GM23248 (cell line): ENCODE data around the gene SPDEF. TPM values are rescaled to one million over a fixed set of nuclear protein-coding genes. Genes with fewer than 3 reads are reported as not detected.
A peak's percentile ranks its signal among the peaks of the same experiment; 100 is the strongest.

Experiments used
- DNase-seq: peaks from one replicate; pipeline ENCODE4 v3.0.0-alpha.2; 2015
- H2AFZ ChIP-seq: fragments of 200-600 bp; sonication (generic); 2 replicates; pipeline ENCODE4 v1.6.1; 2016; ENCODE audit warnings: antibody characterized with exemption
- H3F3A ChIP-seq: fragments of 200-600 bp; sonication (generic); 2 replicates; pipeline ENCODE4 v1.6.1; 2016; ENCODE audit warnings: mild to moderate bottlenecking, antibody characterized with exemption, mixed run types; ENCODE audit not compliant: insufficient read depth
- H3K27ac ChIP-seq: fragments of 200-600 bp; sonication (generic); 2 replicates; pipeline ENCODE4 v1.5.1; 2016; ENCODE audit warnings: mild to moderate bottlenecking
- H3K27me3 ChIP-seq: fragments of 200-600 bp; sonication (generic); replicated peaks from 2 replicates; pipeline ENCODE4 v1.6.1; 2016; ENCODE audit warnings: mild to moderate bottlenecking; ENCODE audit not compliant: insufficient read depth
- H3K36me3 ChIP-seq: fragments of 200-600 bp; sonication (generic); 2 replicates; pipeline ENCODE4 v1.6.1; 2016; ENCODE audit warnings: low read depth, mild to moderate bottlenecking
- H3K4me1 ChIP-seq: fragments of 200-600 bp; sonication (generic); 2 replicates; pipeline ENCODE4 v1.6.1; 2016; ENCODE audit warnings: mild to moderate bottlenecking; ENCODE audit not compliant: insufficient read depth
- H3K4me2 ChIP-seq: fragments of 200-600 bp; sonication (generic); one replicate; pipeline ENCODE4 v1.6.1; 2016; ENCODE audit warnings: mild to moderate bottlenecking; ENCODE audit not compliant: unreplicated experiment
- H3K4me3 ChIP-seq: fragments of 200-600 bp; sonication (generic); 2 replicates; pipeline ENCODE4 v1.5.1; 2016; ENCODE audit warnings: mild to moderate bottlenecking
- H3K79me2 ChIP-seq: fragments of 200-600 bp; sonication (generic); 2 replicates; pipeline ENCODE4 v1.6.1; 2016; ENCODE audit warnings: mild to moderate bottlenecking; ENCODE audit not compliant: insufficient read depth
- H3K9ac ChIP-seq: fragments of 200-600 bp; sonication (generic); 2 replicates; pipeline ENCODE4 v1.6.1; 2016; ENCODE audit warnings: mild to moderate bottlenecking
- H3K9me2 ChIP-seq: fragments of 200-600 bp; sonication (generic); 2 replicates; pipeline ENCODE4 v1.6.1; 2016; ENCODE audit warnings: mixed run types, mild to moderate bottlenecking, moderate library complexity; ENCODE audit not compliant: insufficient read depth
- H3K9me3 ChIP-seq: fragments of 200-600 bp; sonication (generic); one replicate; pipeline ENCODE4 v1.6.1; 2017; ENCODE audit warnings: low read depth
- H4K20me1 ChIP-seq: fragments of 200-600 bp; sonication (generic); 2 replicates; pipeline ENCODE4 v1.6.0; 2016; ENCODE audit not compliant: insufficient read depth
- EZH2 ChIP-seq: fragments of 200-600 bp; sonication (generic); IDR thresholded peaks from 2 replicates; pipeline ENCODE4 v1.6.1; 2018; ENCODE audit warnings: antibody characterized with exemption, mild to moderate bottlenecking; ENCODE audit not compliant: insufficient read depth, poor library complexity, severe bottlenecking
- EZH2phosphoT487 ChIP-seq: fragments of 200-600 bp; sonication (generic); IDR thresholded peaks from 2 replicates; pipeline ENCODE4 v1.6.1; 2018; ENCODE audit warnings: antibody characterized with exemption, moderate library complexity, mild to moderate bottlenecking, low read depth; ENCODE audit not compliant: insufficient read depth
- WGBS, 2 experiments: methylation state at CpG; one replicate each; pipeline ENCODE4 v1.1.6; 2015 to 2017; ENCODE audit warnings: low lambda C conversion rate in 2 of 2, low coverage in 1 of 2; ENCODE audit errors: missing lambda C conversion rate in 2 of 2; 5-methylcytosine and 5-hydroxymethylcytosine counted together
- in situ Hi-C: fragments of 300-500 bp; cut with MboI; formaldehyde crosslinking; loops from 2 replicates; pipeline ENCODE4 v1.15.0; 2020
- polyA plus RNA-seq: library from polyadenylated mRNA; unstranded; fragments of >200 nt; fragmentation: Nextera tagmentation; extraction: Ambion mirVana; gene quantifications from 2 replicates; pipeline ENCODE4 v1.2.1, GENCODE V29; 2016
- total RNA-seq: library from RNA; depleted of rRNA; stranded (reverse); fragments of >200 nt; shearing (Covaris generic); gene quantifications from 2 replicates; pipeline ENCODE4 v1.2.3, GENCODE V29; 2014

Gene SPDEF
- total and polyA plus RNA-seq, 2 experiments from 2014 or later, result not detected

- Histone ChIP-seq H3K9me2 (no peaks in the 10 kb centered on the region), H3K27me3 (no peaks in the 10 kb centered on the region), H3K9ac (no peak overlapping the region), H3K27ac (no peak overlapping the region), H3K4me1 (peaks cover 5% of the 10 kb centered on the region; the same call in 1 of the 2 replicates), H3K79me2 (no peaks in the 10 kb centered on the region), H4K20me1 (no peaks in the 10 kb centered on the region), H3K4me3 (no peak overlapping the region), H3K9me3 (no peaks in the 10 kb centered on the region), H3K36me3 (no peaks in the 10 kb centered on the region), H3K4me2 (no peak overlapping the region), H2AFZ (no peak overlapping the region), H3F3A (no peaks in the 10 kb centered on the region)
- DNase-seq, result no peak
- in situ Hi-C loops, result no loop called here
- WGBS, 2 experiments, result 76 to 80% methylated on average over 12 of the region's 12 CpGs
- TF ChIP-seq EZH2 (no peak), EZH2phosphoT487 (no peak)
Measured at GRCh38 chr6:34527751-34528670, 28.1 kb downstream of the SPDEF start.

DNA sequence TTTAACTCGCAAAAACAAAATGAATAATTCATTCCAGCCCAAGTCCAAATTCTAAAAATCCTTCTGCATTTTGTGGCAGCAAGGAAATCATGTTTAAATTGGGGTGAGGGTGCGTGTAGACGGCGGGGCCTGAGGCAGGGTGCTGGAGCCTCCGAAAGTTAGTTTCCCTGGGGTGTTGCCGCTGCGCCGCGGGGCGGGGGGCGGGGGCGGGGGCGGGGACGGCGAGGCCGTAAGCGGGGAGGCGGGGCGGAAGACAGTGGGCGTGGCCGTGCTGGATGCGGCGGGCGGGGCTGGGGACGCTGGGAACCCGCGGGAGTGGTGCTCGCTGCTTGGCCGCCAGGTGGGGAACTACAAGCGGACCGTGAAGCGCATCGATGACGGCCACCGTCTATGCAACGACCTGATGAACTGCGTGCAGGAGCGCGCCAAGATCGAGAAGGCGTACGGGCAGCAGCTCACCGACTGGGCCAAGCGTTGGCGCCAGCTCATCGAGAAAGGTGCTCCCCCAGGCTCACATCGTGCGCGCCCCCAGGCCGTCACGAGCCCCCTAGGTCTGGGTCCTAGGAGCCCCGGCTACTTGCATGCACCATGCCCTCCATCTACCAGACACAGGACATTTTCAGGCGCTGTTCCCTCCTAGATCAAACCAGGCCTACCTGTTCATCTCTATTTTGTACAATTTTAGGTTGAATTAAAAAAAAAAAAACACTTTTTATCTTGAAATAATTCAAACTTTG, 29.0 kb downstream of the SPDEF start:
- H3K27me3 ChIP-seq, result no peaks in the 10 kb centered on the region
- H3K27ac ChIP-seq, result no peak overlapping the region
- peak overlapping the region; percentile 81 for H3K4me2 ChIP-seq
- peak overlapping the region; percentile 93 for H2AFZ ChIP-seq
- H3K4me3 ChIP-seq, result peak overlapping the region; percentile 55
- H3K9me2 ChIP-seq, result no peaks in the 10 kb centered on the region
- TF ChIP-seq EZH2phosphoT487 (no peak), EZH2 (no peak)
- DNase-seq, result peak; percentile 96
- WGBS, 2 experiments, result 7 to 11% methylated on average over 30 to 51 of the region's 53 CpGs
- in situ Hi-C loops, result no loop called here
- peaks cover 5% of the 10 kb centered on the region; the same call in 1 of the 2 replicates for H3K4me1 ChIP-seq
- no peaks in the 10 kb centered on the region for H3K79me2 ChIP-seq
- H3K9me3 ChIP-seq, result no peaks in the 10 kb centered on the region
- H3K9ac ChIP-seq, result peak overlapping the region; percentile 76
- no peaks in the 10 kb centered on the region for H3K36me3 ChIP-seq
- no peaks in the 10 kb centered on the region for H4K20me1 ChIP-seq
- no peaks in the 10 kb centered on the region for H3F3A ChIP-seq

DNA sequence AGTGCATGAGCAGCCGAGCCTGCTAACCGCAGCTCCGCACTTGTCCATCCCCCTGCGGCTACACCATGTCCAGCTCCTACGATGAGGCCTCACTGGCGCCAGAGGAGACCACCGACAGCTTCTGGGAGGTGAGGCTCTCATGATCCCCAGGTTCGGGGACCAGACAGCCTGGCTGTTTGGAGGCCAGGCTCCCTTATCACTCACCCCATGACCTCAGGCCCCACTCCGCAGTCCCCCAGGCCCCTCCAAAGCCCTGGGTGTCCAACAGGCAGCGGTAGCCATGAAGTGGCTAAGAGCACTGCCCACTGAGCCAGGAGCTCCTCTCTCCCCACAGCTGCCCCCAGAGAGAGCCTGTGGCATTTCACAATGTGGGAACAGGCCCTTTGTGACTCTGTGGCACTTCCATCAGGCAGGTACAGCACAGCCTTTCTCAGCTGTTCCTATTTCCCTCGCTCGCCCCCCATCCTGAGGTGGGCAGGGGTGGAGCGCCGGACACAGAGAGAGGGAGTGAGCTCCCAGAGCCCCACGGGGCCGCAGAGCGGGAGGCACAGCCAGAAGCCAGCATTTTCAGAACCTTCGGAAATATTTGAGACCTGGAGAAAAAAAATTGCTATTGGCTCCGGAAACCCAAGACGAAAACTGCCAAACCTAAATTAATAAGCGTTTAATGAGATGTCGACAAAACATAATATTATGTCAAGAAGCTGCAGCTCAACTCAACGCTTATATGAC, 29.7 kb downstream of the SPDEF start:
- peak overlapping the region; percentile 55 for H3K4me3 ChIP-seq
- in situ Hi-C loops, result no loop called here
- whole genome bisulfite sequencing, 2 experiments, result 61 to 63% methylated on average over 21 to 23 of the region's 23 CpGs
- no peaks in the 10 kb centered on the region for H3K9me3 ChIP-seq
- TF ChIP-seq EZH2, result no peak
- TF ChIP-seq EZH2phosphoT487, result no peak
- H3K79me2 ChIP-seq, result no peaks in the 10 kb centered on the region
- peak overlapping the region; percentile 93 for H2AFZ ChIP-seq
- H3K27ac ChIP-seq, result no peak overlapping the region
- no peaks in the 10 kb centered on the region for H4K20me1 ChIP-seq
- peak overlapping the region; percentile 76 for H3K9ac ChIP-seq
- no peaks in the 10 kb centered on the region for H3K36me3 ChIP-seq
- peaks cover 5% of the 10 kb centered on the region; the same call in 1 of the 2 replicates for H3K4me1 ChIP-seq
- no peaks in the 10 kb centered on the region for H3K27me3 ChIP-seq
- no peaks in the 10 kb centered on the region for H3K9me2 ChIP-seq
- H3K4me2 ChIP-seq, result peak overlapping the region; percentile 81
- DNase-seq, result no peak
- no peaks in the 10 kb centered on the region for H3F3A ChIP-seq
